IMR-90 (cell line): ENCODE data around the gene DYSF. TPM values are rescaled to one million over a fixed set of nuclear protein-coding genes. Genes with fewer than 3 reads are reported as not detected.

Experiments
- ATAC-seq: fragments of 200-7000 bp; cut with Tn5 transposase; 2 replicates; pipeline ENCODE4 v1.9.1; 2020; ENCODE audit warnings: low read depth, mild to moderate bottlenecking, moderate library complexity
- BruUV-seq: library from RNA; stranded (reverse); fragments of 400-500 nt; replicated peaks from 2 replicates; lab custom pipeline; 2021; lab: Mats Ljungman, UMichigan
- CTCF ChIA-PET: fragments of 300-600 bp; formaldehyde crosslinking; extraction: SDS; loops from one replicate; lab custom pipeline; 2021; ENCODE audit warnings: antibody characterized with exemption; lab: Yijun Ruan, JAX
- POLR2A ChIA-PET: fragments of 300-600 bp; sonication (Branson Sonifier 250); formaldehyde crosslinking; loops from one replicate; lab custom pipeline; 2022; ENCODE audit warnings: antibody characterized with exemption; ENCODE audit not compliant: unreplicated experiment; lab: Charles Lee
- DNase-seq: peaks from one replicate; pipeline ENCODE4 v3.0.0; 2013
- H2AFZ ChIP-seq: replicated peaks from 2 replicates; pipeline ENCODE3; 2013; ENCODE audit warnings: low read length, mild to moderate bottlenecking; ENCODE audit not compliant: poor library complexity
- H2AK5ac ChIP-seq: 2 replicates; pipeline ENCODE4 v1.6.1; 2013; ENCODE audit warnings: low read depth, low read length, inconsistent platforms
- H2AK9ac ChIP-seq: replicated peaks from 2 replicates; pipeline ENCODE3; 2013; ENCODE audit warnings: mild to moderate bottlenecking, low read depth, low read length, moderate library complexity; ENCODE audit not compliant: poor library complexity
- H2BK120ac ChIP-seq: 2 replicates; pipeline ENCODE4 v1.6.1; 2013; ENCODE audit warnings: low read depth, low read length, inconsistent platforms
- H2BK15ac ChIP-seq: 3 replicates; pipeline ENCODE4 v1.6.1; 2013; ENCODE audit warnings: low read depth, low read length, inconsistent platforms
- H2BK20ac ChIP-seq: 2 replicates; pipeline ENCODE4 v1.6.1; 2013; ENCODE audit warnings: low read depth, mild to moderate bottlenecking, inconsistent platforms, low read length, moderate library complexity
- H2BK5ac ChIP-seq: 2 replicates; pipeline ENCODE4 v1.6.1; 2013; ENCODE audit warnings: mild to moderate bottlenecking, low read depth, low read length, inconsistent platforms; ENCODE audit not compliant: poor library complexity, severe bottlenecking
- H3K14ac ChIP-seq: replicated peaks from 2 replicates; pipeline ENCODE4 v1.6.1; 2013; ENCODE audit warnings: low read depth, low read length, inconsistent platforms
- H3K18ac ChIP-seq: 2 replicates; pipeline ENCODE4 v1.6.1; 2013; ENCODE audit warnings: low read depth, low read length, control low read depth
- H3K23ac ChIP-seq: 2 replicates; pipeline ENCODE4 v1.6.1; 2013; ENCODE audit warnings: low read depth, low read length, inconsistent platforms
- H3K27ac ChIP-seq: 2 replicates; pipeline ENCODE4 v1.5.1; 2013; ENCODE audit warnings: mild to moderate bottlenecking, control low read depth, low read length; ENCODE audit not compliant: insufficient read depth
- H3K27me3 ChIP-seq: 2 replicates; pipeline ENCODE4 v1.6.1; 2013; ENCODE audit warnings: low read length; ENCODE audit not compliant: control insufficient read depth, insufficient read depth
- H3K36me3 ChIP-seq: 2 replicates; pipeline ENCODE4 v1.6.1; 2013; ENCODE audit warnings: low read length, mixed read lengths; ENCODE audit not compliant: control insufficient read depth, insufficient read depth
- H3K4ac ChIP-seq: 2 replicates; pipeline ENCODE4 v1.6.1; 2013; ENCODE audit warnings: low read depth, low read length, inconsistent platforms
- H3K4me1 ChIP-seq: 2 replicates; pipeline ENCODE4 v1.6.1; 2013; ENCODE audit warnings: low read length, mixed read lengths; ENCODE audit not compliant: control insufficient read depth, insufficient read depth
- H3K4me2 ChIP-seq: 2 replicates; pipeline ENCODE4 v1.6.1; 2013; ENCODE audit warnings: low read depth, mild to moderate bottlenecking, control low read depth, low read length, moderate library complexity
- H3K4me3 ChIP-seq: 2 replicates; pipeline ENCODE4 v1.5.1; 2013; ENCODE audit warnings: low read depth, mild to moderate bottlenecking, control low read depth, low read length, moderate library complexity; ENCODE audit not compliant: insufficient read depth
- H3K56ac ChIP-seq: 2 replicates; pipeline ENCODE4 v1.6.1; 2013; ENCODE audit warnings: low read length, inconsistent platforms; ENCODE audit not compliant: insufficient read depth; ENCODE audit errors: extremely low read depth
- H3K79me1 ChIP-seq, 2 experiments: 2 replicates each; pipeline ENCODE4 v1.6.1; 2013; ENCODE audit warnings: low read length in 2 of 2, inconsistent platforms in 1 of 2, low read depth in 1 of 2
- H3K9ac ChIP-seq: 2 replicates; pipeline ENCODE4 v1.6.1; 2013; ENCODE audit warnings: low read depth, low read length, control low read depth
- H3K9me1 ChIP-seq: 2 replicates; pipeline ENCODE4 v1.6.1; 2013; ENCODE audit warnings: low read length, inconsistent platforms; ENCODE audit not compliant: insufficient read depth
- H3K9me3 ChIP-seq: 2 replicates; pipeline ENCODE4 v1.6.1; 2013; ENCODE audit warnings: low read length; ENCODE audit not compliant: control insufficient read depth, insufficient read depth
- H4K20me1 ChIP-seq: 2 replicates; pipeline ENCODE4 v1.6.1; 2013; ENCODE audit warnings: low read length, inconsistent platforms; ENCODE audit not compliant: insufficient read depth
- H4K5ac ChIP-seq: 2 replicates; pipeline ENCODE4 v1.6.1; 2013; ENCODE audit warnings: mild to moderate bottlenecking, low read depth, low read length, control low read depth
- H4K8ac ChIP-seq, 2 experiments: 2 replicates each; pipeline ENCODE4 v1.6.1; 2013; ENCODE audit warnings: low read depth in 2 of 2, low read length in 2 of 2, control low read depth in 1 of 2, inconsistent platforms in 1 of 2
- H4K91ac ChIP-seq: 2 replicates; pipeline ENCODE4 v1.6.1; 2013; ENCODE audit warnings: low read depth, low read length, inconsistent platforms; ENCODE audit not compliant: insufficient read depth
- CEBPB ChIP-seq: IDR thresholded peaks from 2 replicates; pipeline ENCODE4 v1.6.1; 2012; ENCODE audit warnings: low read depth, low read length, improper control_type of control experiment
- FOS ChIP-seq: fragments of 150-350 bp; IDR thresholded peaks from 2 replicates; pipeline ENCODE4 v1.6.1; 2016; ENCODE audit warnings: low read depth, low read length
- MXI1 ChIP-seq: IDR thresholded peaks from 2 replicates; pipeline ENCODE4 v1.6.1; 2012; ENCODE audit warnings: low read depth, mild to moderate bottlenecking, low read length, moderate library complexity, borderline replicate concordance
- POLR2A ChIP-seq: IDR thresholded peaks from 2 replicates; pipeline ENCODE4 v1.6.1; 2012; ENCODE audit warnings: mild to moderate bottlenecking, low read depth, low read length
- RCOR1 ChIP-seq: IDR thresholded peaks from 2 replicates; pipeline ENCODE4 v1.6.1; 2012; ENCODE audit warnings: mild to moderate bottlenecking, low read length, improper control_type of control experiment; ENCODE audit not compliant: insufficient replicate concordance
- RFX5 ChIP-seq: IDR thresholded peaks from 2 replicates; pipeline ENCODE4 v1.8.0; 2012; ENCODE audit warnings: low read depth, mild to moderate bottlenecking, low read length, moderate library complexity
- WGBS, 2 experiments: methylation state at CpG; one replicate each; pipeline versions ENCODE4 v1.1.5 to v1.1.7; 2013; ENCODE audit warnings: missing lambda C conversion rate in 2 of 2; ENCODE audit not compliant: insufficient read length in 1 of 2; ENCODE audit errors: extremely low coverage in 2 of 2; 5-methylcytosine and 5-hydroxymethylcytosine counted together
- dilution Hi-C: fragments of 300-500 bp; cut with HindIII; formaldehyde crosslinking; loops from one replicate; pipeline ENCODE4 v1.14.3; 2018; ENCODE audit warnings: low sequenced_read_pairs; ENCODE audit not compliant: unreplicated experiment
- in situ Hi-C: fragments of 300-500 bp; cut with MboI; formaldehyde crosslinking; loops from 3 replicates; pipeline ENCODE4 v1.14.3; 2019; ENCODE audit warnings: low sequenced_read_pairs, inconsistent platforms, mixed read lengths
- intact Hi-C: fragments of 100-400 bp; cut with micrococcal nuclease; formaldehyde crosslinking; loops from 2 replicates; pipeline ENCODE4 v1.10.0; 2022
- polyA plus RNA-seq, 3 experiments: library from polyadenylated mRNA; depleted of rRNA; stranded (reverse); fragments of >200 nt; gene quantifications; 2 replicates each; pipeline ENCODE4 v1.2.3, GENCODE V29; 2012; ENCODE audit warnings: low replicate concordance in 1 of 3
- total RNA-seq: library from RNA; depleted of rRNA; stranded (reverse); fragments of >200 nt; gene quantifications from 2 replicates; pipeline ENCODE4 v1.2.3, GENCODE V29; 2012

DYSF gene
- total and polyA plus RNA-seq, 2 of the 4 experiments (the other 2 are of a cell fraction) = 0.09 to 0.18 TPM

DNA sequence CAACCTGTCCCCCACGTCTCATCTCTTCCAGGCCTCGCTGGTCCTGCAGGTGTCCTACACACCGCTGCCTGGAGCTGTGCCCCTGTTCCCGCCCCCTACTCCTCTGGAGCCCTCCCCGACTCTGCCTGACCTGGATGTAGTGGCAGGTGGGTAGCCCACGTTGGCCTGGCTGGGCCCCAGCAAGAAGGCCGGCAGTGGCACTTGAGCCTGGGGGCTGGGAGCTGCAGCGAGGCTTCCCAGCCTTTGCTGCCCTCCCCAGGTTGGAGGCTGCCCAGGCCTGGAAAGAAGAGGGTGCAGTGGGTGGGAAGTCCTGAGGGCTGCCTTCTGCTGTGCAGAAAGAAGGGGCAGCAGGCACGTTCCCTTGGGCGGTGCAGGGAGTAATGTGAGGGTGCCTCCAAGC lies 58.4 kb downstream of the DYSF start:
- Histone ChIP-seq H3K4me2 (no peak overlapping the region), H3K9ac (no peak overlapping the region), H4K5ac (no peak overlapping the region), H4K20me1 (0 out of 2 replicates have a peak, but pooled peaks cover 4% of the 10 kb centered on the region), H3K27me3 (peaks cover 46% of the 10 kb centered on the region), H2BK5ac (no peak overlapping the region), H2BK15ac (no peak overlapping the region), H3K23ac (no peak overlapping the region), H3K79me1 (no peaks in the 10 kb centered on the region), H2AK5ac (no peak overlapping the region), H4K91ac (no peak overlapping the region), H3K14ac (no peak overlapping the region), H2AFZ (no peak overlapping the region), H3K4ac (no peak overlapping the region), H3K18ac (no peak overlapping the region), H3K9me3 (no peaks in the 10 kb centered on the region), H3K27ac (no peak overlapping the region), H2BK20ac (no peak overlapping the region), H3K9me1 (no peaks in the 10 kb centered on the region; the same call in 1 of the 2 replicates), H3K4me3 (no peak overlapping the region), H3K56ac (no peak overlapping the region), H3K4me1 (no peaks in the 10 kb centered on the region), H2BK120ac (no peak overlapping the region), H3K36me3 (no peaks in the 10 kb centered on the region), H2AK9ac (no peak overlapping the region), H4K8ac (no peak overlapping the region)
- intact Hi-C loops = loop anchor here (5.0 kb wide), 1 partner anchor 289 kb away; no protein-coding TSS in a partner anchor
- POLR2A ChIA-PET = no interaction called here
- in situ Hi-C loops = loop anchor here (5.0 kb wide), 1 partner anchor 214 kb away; no protein-coding TSS in a partner anchor
- TF ChIP-seq RFX5 (no peak), CEBPB (no peak), FOS (no peak), POLR2A (no peak), MXI1 (no peak), RCOR1 (no peak)
- no TSS peak for BruUV-seq
- ATAC-seq (no peak), DNase-seq (no peak)
- CTCF ChIA-PET = interaction anchor here (1.4 kb wide), 1 partner anchor 212 kb away, joined by 10 read pairs; no protein-coding TSS in a partner anchor
- 29% methylated on average over 4 of the region's 10 CpGs; no CpG with 5 or more reads in 1 of the 2 experiments for WGBS, 2 experiments
- dilution Hi-C loops = no loop called here
